ENCODE data around the gene MAN2A2.

DNA sequence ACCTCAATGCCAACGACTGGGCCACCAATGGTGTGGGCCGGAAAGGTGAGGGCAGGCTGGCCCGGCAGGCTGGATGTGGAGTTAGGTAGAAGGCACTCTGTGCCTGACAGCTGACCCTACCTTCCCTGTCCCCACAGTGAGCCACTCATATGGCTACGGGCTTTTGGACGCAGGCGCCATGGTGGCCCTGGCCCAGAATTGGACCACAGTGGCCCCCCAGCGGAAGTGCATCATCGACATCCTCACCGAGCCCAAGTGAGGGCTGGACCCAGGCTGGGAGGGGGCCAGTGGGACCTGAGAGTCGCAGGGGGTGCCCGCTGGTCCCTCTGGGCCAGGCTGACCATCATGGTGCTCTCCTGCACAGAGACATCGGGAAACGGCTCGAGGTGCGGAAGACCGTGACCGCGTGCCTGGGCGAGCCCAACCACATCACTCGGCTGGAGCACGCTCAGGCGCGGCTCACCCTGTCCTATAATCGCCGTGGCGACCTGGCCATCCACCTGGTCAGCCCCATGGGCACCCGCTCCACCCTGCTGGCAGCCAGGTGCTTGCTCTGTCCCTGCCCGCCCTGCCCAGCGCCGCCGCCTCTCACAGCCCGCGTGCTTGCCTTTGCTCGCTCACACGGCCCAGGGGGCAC, 23.3 kb upstream of the MAN2A2 start:
- no peak for TF ChIP-seq CTCF (IDR thresholded peaks at IDR 0.05)
- no peak for TF ChIP-seq POLR2A (IDR thresholded peaks at IDR 0.05)

Measured in right lobe of liver (tissue), 4 donors.